Smooth muscle cell (in vitro differentiated cells): ENCODE measurements around the gene E2F4. TPM values are rescaled to one million over a fixed set of nuclear protein-coding genes. Genes with fewer than 3 reads are reported as not detected.

Source experiments
- DNase-seq: peaks from one replicate; lab custom pipeline; 2025; ENCODE audit not compliant: unreplicated experiment; lab: John Stamatoyannopoulos, UW
- H2AFZ ChIP-seq: fragments of 200-600 bp; sonication (generic); 2 replicates; pipeline ENCODE4 v1.6.0; 2016; ENCODE audit warnings: antibody characterized with exemption, low read depth, mild to moderate bottlenecking
- H3F3A ChIP-seq: fragments of 200-600 bp; sonication (generic); 2 replicates; pipeline ENCODE4 v1.6.0; 2017; ENCODE audit warnings: antibody characterized with exemption, low read depth
- H3K27ac ChIP-seq: fragments of 200-600 bp; sonication (generic); 2 replicates; pipeline ENCODE4 v1.5.1; 2016; ENCODE audit warnings: low read depth, mild to moderate bottlenecking
- H3K27me3 ChIP-seq: fragments of 200-600 bp; sonication (generic); 2 replicates; pipeline ENCODE4 v1.6.1; 2016; ENCODE audit warnings: low read depth, mild to moderate bottlenecking
- H3K36me3 ChIP-seq: fragments of 200-600 bp; sonication (generic); 2 replicates; pipeline ENCODE4 v1.5.1; 2016; ENCODE audit warnings: low read depth
- H3K4me1 ChIP-seq: fragments of 200-600 bp; sonication (generic); 2 replicates; pipeline ENCODE4 v1.5.1; 2016; ENCODE audit warnings: low read depth
- H3K4me2 ChIP-seq: fragments of 200-600 bp; sonication (generic); 2 replicates; pipeline ENCODE4 v1.6.0; 2016; ENCODE audit warnings: mild to moderate bottlenecking
- H3K4me3 ChIP-seq: fragments of 200-600 bp; sonication (generic); 2 replicates; pipeline ENCODE4 v1.5.1; 2016; ENCODE audit warnings: mild to moderate bottlenecking
- H3K79me2 ChIP-seq: fragments of 200-600 bp; sonication (generic); 2 replicates; pipeline ENCODE4 v1.6.0; 2016; ENCODE audit warnings: low read depth, mild to moderate bottlenecking
- H3K9ac ChIP-seq: fragments of 200-600 bp; sonication (generic); 2 replicates; pipeline ENCODE4 v1.6.0; 2016; ENCODE audit warnings: low read depth
- H3K9me3 ChIP-seq: fragments of 200-600 bp; sonication (generic); replicated peaks from 2 replicates; pipeline ENCODE4 v1.5.1; 2016; ENCODE audit warnings: low read depth
- H4K20me1 ChIP-seq: fragments of 200-600 bp; sonication (generic); 2 replicates; pipeline ENCODE4 v1.6.0; 2016; ENCODE audit warnings: low read depth
- WGBS: methylation state at CpG from one replicate; pipeline ENCODE4 v1.1.7; 2016; ENCODE audit warnings: low lambda C conversion rate; 5-methylcytosine and 5-hydroxymethylcytosine counted together
- polyA plus RNA-seq: library from polyadenylated mRNA; unstranded; fragments of >200 nt; fragmentation: Nextera tagmentation; extraction: Ambion mirVana; gene quantifications from 2 replicates; pipeline ENCODE4 v1.2.1, GENCODE V29; 2016
- total RNA-seq: library from RNA; depleted of rRNA; stranded (reverse); fragments of >200 nt; gene quantifications from 2 replicates; pipeline ENCODE4 v1.2.3, GENCODE V29; 2014
- TF ChIP-seq, protein P1 (sequence below): fragments of 200-600 bp; sonication (generic); IDR thresholded peaks from 2 replicates; pipeline ENCODE4 v1.5.1; 2017; ENCODE audit warnings: borderline replicate concordance, mild to moderate bottlenecking, antibody characterized with exemption; ENCODE audit not compliant: insufficient read depth, poor library complexity, severe bottlenecking

Gene E2F4
- total and polyA plus RNA-seq, 2 experiments from 2014 or later = 49.9 to 53.8 TPM

DNA sequence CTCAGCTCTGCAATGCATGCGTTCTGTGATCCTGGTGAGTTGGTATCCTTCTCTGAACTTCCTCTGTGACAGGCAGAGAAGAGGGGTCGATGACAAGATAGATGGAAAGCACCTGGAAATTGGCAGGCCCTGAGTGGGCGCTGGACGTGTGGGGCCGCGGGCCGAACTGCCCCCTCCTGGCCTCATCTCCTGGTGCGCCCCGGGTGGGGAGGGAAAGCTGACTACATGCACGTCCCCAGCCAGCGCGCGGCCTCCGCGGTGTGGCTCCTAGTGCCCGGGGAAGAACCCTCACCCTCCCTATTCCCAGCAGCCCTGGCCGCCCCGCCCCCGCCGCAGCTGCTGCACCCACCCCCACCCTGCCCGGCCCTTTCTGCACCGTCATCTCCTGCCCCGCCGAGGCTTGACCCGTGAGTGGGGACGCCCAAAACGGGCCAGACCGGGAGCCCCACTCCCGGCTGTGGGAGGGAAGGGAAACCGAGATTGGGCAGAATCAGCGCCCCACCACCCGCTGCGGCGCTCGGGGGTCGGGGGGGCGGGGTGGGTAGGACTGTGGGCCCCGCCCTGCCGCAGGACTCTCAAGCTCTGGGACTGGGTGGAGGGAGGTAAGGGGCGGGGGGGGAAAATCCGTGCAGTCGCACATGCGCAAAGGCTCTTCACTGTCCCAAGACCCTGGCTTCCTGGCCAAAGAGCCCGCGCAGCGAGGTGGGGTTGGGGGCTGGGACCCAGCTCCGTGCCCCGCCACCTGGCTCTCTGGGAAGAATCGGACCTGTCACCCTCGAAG lies 21.6 kb upstream of the E2F4 start, which contains the start of gene NOL3:
NOL3 (plus strand) TSS at position 371 of the 781 bp plus-strand sequence.
- Histone ChIP-seq H3K27me3 (peaks cover 22% of the 10 kb centered on the region), H4K20me1 (peaks cover 9% of the 10 kb centered on the region), H3K36me3 (no peaks in the 10 kb centered on the region), H3K4me3 (peak within 1 kb of the TSS; percentile 55), H3K9me3 (no peaks in the 10 kb centered on the region), H2AFZ (peak within 1 kb of the TSS; percentile 20), H3K9ac (peak within 1 kb of the TSS; percentile 83), H3K79me2 (no peaks in the 10 kb centered on the region), H3K4me2 (peak within 1 kb of the TSS; percentile 87), H3K27ac (peak within 1 kb of the TSS; percentile 72), H3F3A (peaks cover 7% of the 10 kb centered on the region), H3K4me1 (peaks cover 24% of the 10 kb centered on the region)
- WGBS = under 1% methylated on average over 29 of the region's 50 CpGs
- peak; percentile 93 for DNase-seq
- TF ChIP-seq, protein P1, sequence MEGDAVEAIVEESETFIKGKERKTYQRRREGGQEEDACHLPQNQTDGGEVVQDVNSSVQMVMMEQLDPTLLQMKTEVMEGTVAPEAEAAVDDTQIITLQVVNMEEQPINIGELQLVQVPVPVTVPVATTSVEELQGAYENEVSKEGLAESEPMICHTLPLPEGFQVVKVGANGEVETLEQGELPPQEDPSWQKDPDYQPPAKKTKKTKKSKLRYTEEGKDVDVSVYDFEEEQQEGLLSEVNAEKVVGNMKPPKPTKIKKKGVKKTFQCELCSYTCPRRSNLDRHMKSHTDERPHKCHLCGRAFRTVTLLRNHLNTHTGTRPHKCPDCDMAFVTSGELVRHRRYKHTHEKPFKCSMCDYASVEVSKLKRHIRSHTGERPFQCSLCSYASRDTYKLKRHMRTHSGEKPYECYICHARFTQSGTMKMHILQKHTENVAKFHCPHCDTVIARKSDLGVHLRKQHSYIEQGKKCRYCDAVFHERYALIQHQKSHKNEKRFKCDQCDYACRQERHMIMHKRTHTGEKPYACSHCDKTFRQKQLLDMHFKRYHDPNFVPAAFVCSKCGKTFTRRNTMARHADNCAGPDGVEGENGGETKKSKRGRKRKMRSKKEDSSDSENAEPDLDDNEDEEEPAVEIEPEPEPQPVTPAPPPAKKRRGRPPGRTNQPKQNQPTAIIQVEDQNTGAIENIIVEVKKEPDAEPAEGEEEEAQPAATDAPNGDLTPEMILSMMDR = no peak

- whole genome bisulfite sequencing = 32% methylated on average over 14 of the region's 14 CpGs
Observed at GRCh38 chr16:67170949-67171649, 20.9 kb upstream of the E2F4 start.

DNA sequence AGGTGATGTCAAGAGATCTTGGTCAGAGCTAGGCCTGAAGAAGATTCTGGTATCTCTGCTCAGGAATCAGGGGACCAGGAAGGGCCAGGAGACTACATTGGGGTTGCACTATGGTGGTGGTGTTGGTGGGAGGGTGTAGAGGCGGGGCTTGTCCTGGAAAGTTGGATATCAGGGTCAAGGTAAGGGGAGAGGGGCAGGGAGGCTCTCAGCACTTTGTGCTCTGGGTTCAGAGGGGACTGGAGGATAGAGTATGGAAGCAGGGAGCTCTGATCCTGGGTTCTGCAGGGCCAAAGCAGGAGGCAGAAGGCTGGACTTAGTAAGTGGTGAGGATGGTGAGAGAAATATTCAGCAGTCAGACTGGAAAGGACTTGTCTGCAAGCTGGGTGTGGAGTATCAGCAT lies 18.6 kb upstream of the E2F4 start:
- peaks cover 24% of the 10 kb centered on the region for H3K4me1 ChIP-seq
- H3K9ac ChIP-seq = no peak overlapping the region

More at GRCh38 chr16:67170949-67171649, 20.9 kb upstream of the E2F4 start:
- no peak for DNase-seq
- Histone ChIP-seq H3K27me3 (peaks cover 15% of the 10 kb centered on the region), H3K36me3 (no peaks in the 10 kb centered on the region), H3K9ac (peak overlapping the region; percentile 83), H3K4me2 (peak overlapping the region; percentile 87), H3K9me3 (no peaks in the 10 kb centered on the region), H3K79me2 (no peaks in the 10 kb centered on the region), H2AFZ (peak overlapping the region; percentile 20), H3K4me1 (peaks cover 24% of the 10 kb centered on the region), H3K4me3 (peak overlapping the region; percentile 55), H3K27ac (peak overlapping the region; percentile 72), H3F3A (peaks cover 7% of the 10 kb centered on the region), H4K20me1 (peaks cover 9% of the 10 kb centered on the region)
- TF ChIP-seq, protein P1 = no peak

More for the DNA sequence above, 18.6 kb upstream of the E2F4 start:
- Histone ChIP-seq H3F3A (peaks cover 7% of the 10 kb centered on the region), H3K36me3 (no peaks in the 10 kb centered on the region), H3K4me3 (peak overlapping the region; percentile 47), H3K4me2 (peak overlapping the region; percentile 82), H3K27me3 (no peaks in the 10 kb centered on the region), H3K79me2 (no peaks in the 10 kb centered on the region), H3K27ac (peak overlapping the region; percentile 10), H2AFZ (no peak overlapping the region), H4K20me1 (peaks cover 20% of the 10 kb centered on the region), H3K9me3 (no peaks in the 10 kb centered on the region)
- DNase-seq = no peak
- TF ChIP-seq, protein P1 = no peak
- 91% methylated on average over 1 of the region's 1 CpG for WGBS
